Measurements from ENCODE around the gene KIAA2012.

Gene KIAA2012

DNA sequence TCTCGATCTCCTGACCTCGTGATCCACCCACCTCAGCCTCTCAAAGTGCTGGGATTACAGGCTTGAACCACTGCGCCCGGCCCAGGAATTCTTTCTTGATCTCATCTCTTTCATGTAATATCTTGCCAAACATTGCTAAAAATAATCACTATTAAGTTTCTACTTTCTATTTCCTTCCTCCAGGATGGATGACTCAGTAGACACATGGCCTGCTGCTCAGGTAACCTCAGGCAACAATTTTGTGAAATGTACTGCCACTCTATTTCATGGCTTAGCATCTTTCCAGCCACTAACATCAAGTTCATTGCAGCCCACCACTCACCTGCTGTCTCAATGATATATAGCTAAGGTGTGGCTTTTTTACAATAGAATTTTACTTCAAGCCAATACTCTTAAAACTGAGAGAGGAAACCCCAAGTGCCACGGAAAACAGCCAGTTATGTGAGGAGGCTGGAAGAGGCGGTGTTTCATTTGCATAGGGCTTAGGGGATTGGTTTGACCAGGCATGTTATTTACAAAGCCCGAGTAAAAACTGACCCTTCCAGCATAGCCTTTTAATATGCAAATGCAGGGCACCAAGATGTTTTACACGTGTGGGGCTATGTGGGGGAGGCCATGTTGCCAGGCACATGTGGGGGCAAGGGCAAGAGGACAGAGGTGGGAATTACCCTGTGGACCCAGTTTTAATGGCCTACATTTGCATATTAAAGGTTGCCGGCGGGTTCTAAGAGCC, 176.6 kb downstream of the KIAA2012 start:
- intact Hi-C loops (cut with DNase I) = no loop called here
- DNase-seq = no peak

DNA sequence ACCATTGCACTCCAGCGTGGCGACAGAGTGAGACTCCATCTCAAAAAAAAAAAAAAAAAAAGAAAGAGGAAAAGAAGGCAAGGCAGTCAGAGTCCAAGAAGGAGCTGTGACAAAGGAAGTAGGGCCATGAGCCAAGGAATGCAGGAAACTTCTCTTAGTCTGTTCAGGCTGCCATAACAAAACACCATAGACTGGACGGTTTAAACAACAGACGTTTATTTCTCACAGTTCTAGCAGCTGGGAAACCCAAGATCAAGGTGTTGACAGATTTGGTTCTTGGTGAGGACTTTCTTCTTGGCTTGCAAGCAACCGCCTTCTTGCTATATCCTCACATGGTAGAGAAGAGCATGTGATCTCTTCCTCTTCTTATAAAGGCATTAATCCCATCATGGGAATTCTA, 178.4 kb downstream of the KIAA2012 start:
- intact Hi-C loops (cut with DNase I) = no loop called here
- DNase-seq = no peak
